GM21390 (cell line): ENCODE results near the gene CGREF1.
"Not testable (repeated sequence)": the region's sequence is repeated elsewhere in the genome, so short reads cannot be mapped to it uniquely, and the experiment has no call there.

Experiments used
- ATAC-seq: cut with Tn5 transposase; IDR thresholded peaks from one replicate; pipeline ENCODE4 v1.9.1; 2021; ENCODE audit not compliant: unreplicated experiment

The CGREF1 gene

GRCh38 chr2:27088634-27089033 lies 30.3 kb downstream of the CGREF1 start:
- no peak for ATAC-seq

GRCh38 chr2:27087823-27088410 lies 31.0 kb downstream of the CGREF1 start:
- ATAC-seq = no peak

- ATAC-seq = peak; percentile 9
Measured at GRCh38 chr2:27086724-27087593, 32.0 kb downstream of the CGREF1 start, which contains the start of gene KHK. Gene KHK (plus strand): TSS chr2:27086772. CDS start chr2:27087260, 488 bp downstream.

GRCh38 chr2:27086090-27086723 lies 32.7 kb downstream of the CGREF1 start:
- peak; percentile 72 for ATAC-seq

- ATAC-seq = peak; percentile 3
Measured at GRCh38 chr2:27085673-27086089, 33.2 kb downstream of the CGREF1 start.

- ATAC-seq = no peak
Measured at GRCh38 chr2:27085062-27085672, 33.8 kb downstream of the CGREF1 start.

GRCh38 chr2:27084297-27085061 lies 34.4 kb downstream of the CGREF1 start:
- ATAC-seq = no peak

GRCh38 chr2:27083410-27084296 lies 35.3 kb downstream of the CGREF1 start:
- no peak for ATAC-seq

GRCh38 chr2:27082773-27083409 lies 36.0 kb downstream of the CGREF1 start:
- ATAC-seq = no peak

- ATAC-seq = no peak
Measured at GRCh38 chr2:27081984-27082772, 36.8 kb downstream of the CGREF1 start.

GRCh38 chr2:27080603-27080936 lies 38.4 kb downstream of the CGREF1 start:
- ATAC-seq = no peak

GRCh38 chr2:27080140-27080469 lies 38.8 kb downstream of the CGREF1 start:
- ATAC-seq = no peak

- no peak for ATAC-seq
Measured at GRCh38 chr2:27079233-27080139, 39.4 kb downstream of the CGREF1 start.

- no peak for ATAC-seq
Measured at GRCh38 chr2:27078267-27079194, 40.4 kb downstream of the CGREF1 start, which contains the start of gene EMILIN1. Gene EMILIN1 (plus strand): TSS chr2:27078615. CDS start chr2:27079066, 451 bp downstream.

- no peak for ATAC-seq
Measured at GRCh38 chr2:27077231-27077630, 41.7 kb downstream of the CGREF1 start.

GRCh38 chr2:27076323-27076722 lies 42.6 kb downstream of the CGREF1 start:
- no peak for ATAC-seq

GRCh38 chr2:27075566-27075871 lies 43.4 kb downstream of the CGREF1 start:
- not testable (repeated sequence) for ATAC-seq
